ENCODE results near the gene MDH1B.
"Not testable (repeated sequence)": the region's sequence is repeated elsewhere in the genome, so short reads cannot be mapped to it uniquely, and the experiment has no call there.

The MDH1B gene

DNA sequence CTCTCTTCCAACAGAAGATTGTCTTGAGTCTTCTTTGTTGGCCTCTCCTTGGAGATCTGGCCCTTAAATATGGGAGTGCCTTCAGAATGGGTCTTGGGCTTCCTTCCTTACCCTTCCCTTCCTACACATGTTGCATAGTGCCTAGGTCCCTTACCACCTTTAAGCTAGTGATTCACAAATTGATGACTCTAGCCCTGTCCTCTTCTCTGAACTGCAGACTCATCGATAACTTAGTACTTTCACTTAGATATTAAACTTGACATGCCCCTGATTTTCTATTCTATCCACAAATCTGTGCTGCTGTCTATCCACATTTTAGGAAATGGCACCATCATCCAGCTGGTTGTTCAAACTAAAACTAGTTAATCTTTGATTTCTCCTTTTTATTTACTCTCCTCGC is 37.8 kb downstream of the MDH1B start:
- peaks cover under 1% of the 10 kb centered on the region for H3K9me3 Mint-ChIP-seq (ENCODE audit: low read depth)
- H3K36me3 Mint-ChIP-seq = no peaks in the 10 kb centered on the region
- H3K4me1 Mint-ChIP-seq (ENCODE audit: low read depth) = no peaks in the 10 kb centered on the region
- H3K4me3 Mint-ChIP-seq = no peak overlapping the region
- peaks cover 33% of the 10 kb centered on the region for H3K27me3 Mint-ChIP-seq
- no peak overlapping the region for H3K27ac Mint-ChIP-seq

- peaks cover 3% of the 10 kb centered on the region for H3K9me3 Mint-ChIP-seq (ENCODE audit: low read depth)
- H3K36me3 Mint-ChIP-seq = no peaks in the 10 kb centered on the region
- H3K27ac Mint-ChIP-seq = no peak overlapping the region
- H3K4me3 Mint-ChIP-seq = no peak overlapping the region
- H3K4me1 Mint-ChIP-seq (ENCODE audit: low read depth) = no peaks in the 10 kb centered on the region
- peaks cover 18% of the 10 kb centered on the region for H3K27me3 Mint-ChIP-seq
Measured at GRCh38 chr2:206723288-206723687, 41.8 kb downstream of the MDH1B start.

DNA sequence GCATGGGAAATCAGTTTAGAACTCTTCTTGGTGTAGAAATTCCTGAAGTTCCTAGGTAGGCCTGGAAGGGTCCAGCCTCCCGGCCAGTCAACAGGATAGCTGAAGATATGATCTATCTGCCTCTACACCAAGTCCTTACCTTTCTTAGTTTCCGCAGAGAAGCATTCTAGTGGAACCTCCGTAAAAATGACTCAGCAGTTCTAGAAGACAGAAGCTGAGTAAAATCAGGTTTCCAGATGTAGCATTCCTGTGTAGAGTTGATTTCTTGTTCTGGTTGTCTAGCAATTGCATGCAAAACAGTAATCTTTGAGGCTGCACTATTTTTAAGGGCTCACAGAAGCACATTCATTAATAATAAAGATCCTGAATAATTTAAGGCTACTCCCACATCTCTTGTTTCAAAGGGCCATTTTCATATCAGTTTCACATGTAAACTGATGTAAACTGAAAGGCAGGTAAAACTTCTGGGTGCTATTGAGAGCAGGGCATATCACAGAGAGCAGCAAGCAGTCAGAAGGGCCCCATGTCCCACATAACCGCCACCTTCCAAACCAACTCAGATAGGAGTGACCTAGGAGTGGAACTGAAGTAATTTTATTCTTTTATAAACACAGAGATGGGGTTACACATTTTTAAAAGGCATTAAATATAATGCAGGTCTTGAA is 43.7 kb downstream of the MDH1B start:
- H3K27me3 Mint-ChIP-seq = peaks cover 13% of the 10 kb centered on the region
- H3K36me3 Mint-ChIP-seq = no peaks in the 10 kb centered on the region
- no peaks in the 10 kb centered on the region for H3K4me1 Mint-ChIP-seq (ENCODE audit: low read depth)
- H3K4me3 Mint-ChIP-seq = no peak overlapping the region
- peaks cover 3% of the 10 kb centered on the region for H3K9me3 Mint-ChIP-seq (ENCODE audit: low read depth)
- H3K27ac Mint-ChIP-seq = no peak overlapping the region

DNA sequence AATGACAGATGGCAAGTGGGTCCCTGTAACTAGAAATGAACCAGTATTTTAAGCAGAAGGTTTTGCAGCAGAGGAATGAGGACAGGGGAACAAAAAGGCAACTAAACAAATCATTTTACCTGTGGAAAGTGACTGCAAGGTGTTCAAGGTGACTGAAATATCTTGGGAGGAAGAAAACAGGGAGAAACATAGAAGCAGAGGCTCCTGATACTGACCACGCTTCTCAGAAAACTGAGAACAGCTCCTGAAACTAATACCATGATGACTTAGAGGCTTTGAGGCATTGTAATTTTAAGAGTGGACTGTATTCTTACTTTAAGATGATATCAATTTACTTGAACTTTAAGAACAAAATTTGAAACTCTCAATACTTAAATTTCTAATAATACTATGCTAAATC is 46.8 kb downstream of the MDH1B start, which contains the start of gene DYTN:
Gene DYTN (minus strand): TSS at position 101 of the 400 bp plus-strand sequence. CDS start 117 bp downstream, outside the sequence.
- Mint-ChIP-seq H3K9me3 (ENCODE audit: low read depth) (peaks cover 3% of the 10 kb centered on the region), H3K4me3 (no peak within 1 kb of the TSS)

GRCh38 chr2:206716623-206717022 is 48.5 kb downstream of the MDH1B start:
- Mint-ChIP-seq H3K9me3 (ENCODE audit: low read depth) (no peaks in the 10 kb centered on the region), H3K36me3 (no peaks in the 10 kb centered on the region), H3K27me3 (peaks cover 2% of the 10 kb centered on the region), H3K4me3 (no peak overlapping the region), H3K27ac (no peak overlapping the region), H3K4me1 (ENCODE audit: low read depth) (no peaks in the 10 kb centered on the region)

More for the DNA sequence above, 46.8 kb downstream of the MDH1B start, which contains the start of gene DYTN:
- Mint-ChIP-seq H3K27ac (no peak within 1 kb of the TSS), H3K27me3 (peaks cover 2% of the 10 kb centered on the region), H3K36me3 (no peaks in the 10 kb centered on the region), H3K4me1 (ENCODE audit: low read depth) (no peaks in the 10 kb centered on the region)

DNA sequence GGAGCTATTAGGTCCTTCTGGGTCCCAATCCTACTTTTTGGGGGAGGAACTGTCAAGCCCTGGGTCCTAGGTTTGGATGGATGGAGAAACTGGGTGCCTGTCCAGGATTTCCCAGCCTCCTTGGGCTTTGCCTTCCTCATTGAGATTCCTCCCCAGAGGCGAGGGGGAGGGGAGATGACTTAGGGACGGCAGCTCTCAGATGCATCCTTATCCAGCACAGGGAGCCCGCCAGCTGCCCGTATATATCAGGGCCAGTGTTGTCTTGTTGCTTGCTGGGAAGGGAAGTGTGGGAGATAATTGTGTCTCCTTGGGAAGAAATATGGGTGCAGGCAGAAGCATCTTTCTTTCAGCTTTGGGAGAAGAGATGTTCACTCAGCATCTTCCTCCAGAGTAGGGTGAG is 49.9 kb downstream of the MDH1B start:
- H3K4me1 Mint-ChIP-seq (ENCODE audit: low read depth); H3K4me3 Mint-ChIP-seq; H3K27ac Mint-ChIP-seq; H3K27me3 Mint-ChIP-seq; H3K9me3 Mint-ChIP-seq (ENCODE audit: low read depth); H3K36me3 Mint-ChIP-seq: not testable (repeated sequence)

- no peaks in the 10 kb centered on the region for H3K4me1 Mint-ChIP-seq (ENCODE audit: low read depth)
- H3K36me3 Mint-ChIP-seq = no peaks in the 10 kb centered on the region
- no peaks in the 10 kb centered on the region for H3K9me3 Mint-ChIP-seq (ENCODE audit: low read depth)
- no peak overlapping the region for H3K4me3 Mint-ChIP-seq
- H3K27ac Mint-ChIP-seq = no peak overlapping the region
- H3K27me3 Mint-ChIP-seq = peaks cover 2% of the 10 kb centered on the region
Measured at GRCh38 chr2:206713746-206714145, 51.4 kb downstream of the MDH1B start.

DNA sequence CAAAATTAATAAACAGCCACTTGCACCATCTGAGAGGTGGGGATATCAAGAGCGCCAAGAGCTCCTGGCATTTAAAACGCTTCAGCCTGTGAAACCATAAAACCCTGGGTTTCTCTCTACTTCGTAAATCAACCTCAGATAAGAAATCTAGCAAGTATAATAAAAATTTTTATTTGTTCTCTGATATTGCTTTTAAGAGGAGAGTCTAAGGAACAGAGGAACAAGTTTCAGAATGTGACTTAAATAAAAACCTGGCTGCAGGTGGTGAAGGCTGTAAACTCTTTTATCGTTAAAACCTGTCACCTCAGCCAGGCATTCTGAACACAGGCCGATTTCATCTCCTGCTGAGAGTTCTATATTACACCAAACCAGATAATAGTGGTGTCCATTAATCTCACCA is 56.8 kb downstream of the MDH1B start:
- Mint-ChIP-seq H3K27ac (no peak overlapping the region), H3K9me3 (ENCODE audit: low read depth) (no peaks in the 10 kb centered on the region), H3K36me3 (no peaks in the 10 kb centered on the region), H3K4me1 (ENCODE audit: low read depth) (no peaks in the 10 kb centered on the region), H3K27me3 (no peaks in the 10 kb centered on the region), H3K4me3 (no peak overlapping the region)

- no peaks in the 10 kb centered on the region for H3K4me1 Mint-ChIP-seq (ENCODE audit: low read depth)
- no peak overlapping the region for H3K27ac Mint-ChIP-seq
- H3K27me3 Mint-ChIP-seq = peaks cover under 1% of the 10 kb centered on the region
- no peaks in the 10 kb centered on the region for H3K9me3 Mint-ChIP-seq (ENCODE audit: low read depth)
- H3K36me3 Mint-ChIP-seq = no peaks in the 10 kb centered on the region
- no peak overlapping the region for H3K4me3 Mint-ChIP-seq
Measured at GRCh38 chr2:206707164-206707701, 57.9 kb downstream of the MDH1B start.

GRCh38 chr2:206701952-206702605 is 63.0 kb downstream of the MDH1B start:
- Mint-ChIP-seq H3K27me3 (peaks cover 11% of the 10 kb centered on the region), H3K27ac (no peak overlapping the region), H3K4me3 (no peak overlapping the region), H3K4me1 (ENCODE audit: low read depth) (peaks cover 4% of the 10 kb centered on the region), H3K9me3 (ENCODE audit: low read depth) (no peaks in the 10 kb centered on the region), H3K36me3 (no peaks in the 10 kb centered on the region)

DNA sequence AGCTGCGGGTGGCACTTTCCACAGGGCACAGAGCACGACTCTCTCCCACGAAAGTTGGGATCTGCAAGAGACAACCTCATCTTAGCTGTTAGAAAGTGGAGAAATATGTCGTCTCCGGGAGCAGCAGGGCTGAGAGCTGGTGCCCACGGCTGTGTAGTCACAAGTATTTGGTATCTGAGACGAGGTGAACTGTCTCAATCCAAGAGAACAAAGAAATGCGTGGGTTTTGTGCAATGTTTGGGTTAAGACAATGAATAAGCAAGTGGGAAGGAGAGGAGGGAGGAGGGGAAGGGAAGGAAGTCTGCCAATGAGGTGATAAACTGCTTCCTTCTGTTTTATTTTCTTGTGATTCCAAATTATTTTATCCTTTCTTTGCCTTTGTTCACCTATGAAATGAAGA is 65.0 kb downstream of the MDH1B start:
- no peak overlapping the region for H3K27ac Mint-ChIP-seq
- H3K4me3 Mint-ChIP-seq = no peak overlapping the region
- H3K36me3 Mint-ChIP-seq = no peaks in the 10 kb centered on the region
- H3K27me3 Mint-ChIP-seq = peaks cover 11% of the 10 kb centered on the region
- no peaks in the 10 kb centered on the region for H3K9me3 Mint-ChIP-seq (ENCODE audit: low read depth)
- H3K4me1 Mint-ChIP-seq (ENCODE audit: low read depth) = peaks cover 4% of the 10 kb centered on the region

- no peaks in the 10 kb centered on the region for H3K9me3 Mint-ChIP-seq (ENCODE audit: low read depth)
- H3K4me3 Mint-ChIP-seq = no peak overlapping the region
- H3K36me3 Mint-ChIP-seq = no peaks in the 10 kb centered on the region
- peaks cover 4% of the 10 kb centered on the region for H3K4me1 Mint-ChIP-seq (ENCODE audit: low read depth)
- peaks cover 11% of the 10 kb centered on the region for H3K27me3 Mint-ChIP-seq
- H3K27ac Mint-ChIP-seq = no peak overlapping the region
Measured at GRCh38 chr2:206698811-206699210, 66.3 kb downstream of the MDH1B start.

DNA sequence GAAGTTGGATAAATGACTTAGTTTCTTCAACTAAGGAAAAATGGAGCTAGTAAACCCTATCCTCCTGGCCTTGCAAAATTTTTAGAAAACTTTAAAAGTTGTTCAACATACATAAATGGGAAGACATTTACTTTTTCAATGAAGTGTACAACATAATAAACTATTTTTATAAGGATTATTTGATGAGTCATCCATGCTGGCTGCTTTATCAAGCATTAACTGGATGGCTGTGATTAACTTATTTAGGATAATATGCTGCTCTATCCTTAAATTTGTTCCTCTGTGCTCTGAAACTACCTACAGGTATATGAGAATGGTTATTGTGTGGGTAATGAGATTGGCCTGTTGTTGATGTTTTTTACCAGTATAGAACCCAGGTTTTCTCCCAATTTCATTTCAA is 68.2 kb downstream of the MDH1B start:
- peaks cover 4% of the 10 kb centered on the region for H3K4me1 Mint-ChIP-seq (ENCODE audit: low read depth)
- peaks cover 8% of the 10 kb centered on the region for H3K27me3 Mint-ChIP-seq
- no peak overlapping the region for H3K27ac Mint-ChIP-seq
- H3K36me3 Mint-ChIP-seq = no peaks in the 10 kb centered on the region
- no peaks in the 10 kb centered on the region for H3K9me3 Mint-ChIP-seq (ENCODE audit: low read depth)
- H3K4me3 Mint-ChIP-seq = no peak overlapping the region

DNA sequence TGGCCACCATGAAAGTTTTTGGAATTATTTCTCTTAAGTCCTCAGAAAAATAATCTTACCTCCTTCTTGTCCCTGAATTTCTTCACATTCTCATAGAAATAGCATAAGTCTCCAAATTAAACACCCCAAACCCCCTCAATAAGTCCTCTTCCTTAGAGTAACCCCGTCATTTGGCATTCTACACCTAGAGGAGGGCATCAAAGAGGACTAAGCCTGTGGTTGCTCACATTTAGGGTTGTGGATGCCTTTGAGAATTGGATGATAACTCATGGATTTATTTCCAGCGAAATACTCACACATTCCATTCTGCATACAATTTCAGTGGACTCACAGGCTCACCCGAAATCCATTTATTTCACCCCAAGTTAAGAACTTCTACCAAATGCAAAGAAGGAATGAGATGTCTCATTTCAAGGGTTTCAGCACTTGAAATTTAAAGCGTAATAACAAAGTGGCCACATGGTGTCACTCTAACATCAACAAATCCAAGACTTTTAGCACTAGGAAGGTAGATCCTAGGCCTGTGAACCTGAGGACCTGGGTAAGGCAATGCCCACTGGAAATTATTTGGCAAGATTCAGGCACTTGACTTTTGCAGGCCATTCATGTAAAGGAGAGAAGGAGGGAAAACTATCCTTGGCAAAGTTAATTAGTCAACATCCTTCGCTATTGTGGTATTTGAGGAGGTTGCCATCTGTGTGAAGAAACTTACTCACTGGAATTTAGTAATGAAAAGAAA is 71.6 kb downstream of the MDH1B start:
- H3K27me3 Mint-ChIP-seq = no peaks in the 10 kb centered on the region

GRCh38 chr2:206692971-206693370 is 72.2 kb downstream of the MDH1B start:
- peaks cover 4% of the 10 kb centered on the region for H3K4me1 Mint-ChIP-seq (ENCODE audit: low read depth)
- no peaks in the 10 kb centered on the region for H3K9me3 Mint-ChIP-seq (ENCODE audit: low read depth)
- no peak overlapping the region for H3K4me3 Mint-ChIP-seq
- H3K27ac Mint-ChIP-seq = no peak overlapping the region
- H3K36me3 Mint-ChIP-seq = no peaks in the 10 kb centered on the region
- no peaks in the 10 kb centered on the region for H3K27me3 Mint-ChIP-seq

More for the DNA sequence above, 71.6 kb downstream of the MDH1B start:
- Mint-ChIP-seq H3K36me3 (no peaks in the 10 kb centered on the region), H3K27ac (no peak overlapping the region), H3K9me3 (ENCODE audit: low read depth) (no peaks in the 10 kb centered on the region), H3K4me3 (no peak overlapping the region), H3K4me1 (ENCODE audit: low read depth) (peaks cover 3% of the 10 kb centered on the region)
